GM19324 (cell line): ENCODE measurements around the gene SPATA13.
"Not testable (repeated sequence)": the region's sequence is repeated elsewhere in the genome, so short reads cannot be mapped to it uniquely, and the experiment has no call there.

Experiments
- ATAC-seq: cut with Tn5 transposase; IDR thresholded peaks from one replicate; pipeline ENCODE4 v1.9.1; 2021; ENCODE audit warnings: mild to moderate bottlenecking, moderate library complexity; ENCODE audit not compliant: unreplicated experiment, low FRiP score

SPATA13 gene

DNA sequence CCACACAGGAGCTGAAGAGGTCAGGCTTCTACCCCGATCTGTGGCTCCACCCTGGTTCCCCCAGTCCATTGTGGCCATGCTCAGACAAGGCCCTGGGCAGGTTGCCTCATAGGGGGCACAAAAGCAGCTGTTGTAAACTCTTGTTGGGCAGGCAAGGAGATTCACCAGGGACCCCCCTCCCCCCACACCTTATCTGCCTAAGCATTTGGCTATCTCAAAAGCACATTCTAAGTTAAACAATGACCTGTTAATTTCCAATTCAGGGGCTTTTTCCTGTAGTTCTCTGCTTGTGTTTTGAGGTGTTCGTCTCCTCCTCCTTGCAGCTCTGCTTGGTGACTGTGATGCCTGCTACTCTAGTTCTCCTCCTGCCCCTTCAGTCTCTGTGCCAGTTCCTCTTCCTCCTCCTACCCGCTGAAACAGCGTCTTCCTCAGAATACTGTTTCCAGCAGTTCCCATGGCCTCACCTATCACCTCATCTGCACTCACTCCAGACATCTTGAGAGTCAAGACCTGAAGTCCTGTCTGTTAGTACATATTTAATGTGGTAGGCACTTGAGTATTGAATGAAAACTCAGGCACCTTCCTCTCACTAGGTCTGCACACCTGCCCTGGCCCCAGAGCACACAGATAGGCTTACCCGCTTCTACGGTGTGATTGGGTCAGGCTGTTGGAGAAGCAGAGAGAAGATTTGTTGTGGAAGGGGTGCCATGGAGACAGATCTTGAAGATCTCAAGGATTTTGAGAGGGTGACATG lies 31.7 kb downstream of the SPATA13 start:
- no peak for ATAC-seq

DNA sequence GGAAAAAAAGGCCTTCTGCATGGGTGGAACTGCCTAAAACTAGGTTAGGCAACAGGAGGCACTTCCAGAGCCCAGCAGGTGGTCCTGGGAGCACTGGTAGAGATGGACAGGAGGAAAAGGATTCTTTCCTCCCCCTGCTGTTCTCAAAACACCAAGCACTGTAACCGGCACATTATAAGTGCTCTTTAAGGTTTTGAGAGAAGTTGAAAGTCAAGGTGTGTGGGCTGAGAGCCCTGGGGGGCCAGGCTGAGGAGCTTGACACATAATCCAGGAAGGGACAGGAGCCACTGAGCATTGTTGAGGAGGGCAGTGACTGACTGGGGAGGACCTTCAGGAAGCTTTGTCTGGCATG lies 32.3 kb downstream of the SPATA13 start:
- ATAC-seq, result no peak

DNA sequence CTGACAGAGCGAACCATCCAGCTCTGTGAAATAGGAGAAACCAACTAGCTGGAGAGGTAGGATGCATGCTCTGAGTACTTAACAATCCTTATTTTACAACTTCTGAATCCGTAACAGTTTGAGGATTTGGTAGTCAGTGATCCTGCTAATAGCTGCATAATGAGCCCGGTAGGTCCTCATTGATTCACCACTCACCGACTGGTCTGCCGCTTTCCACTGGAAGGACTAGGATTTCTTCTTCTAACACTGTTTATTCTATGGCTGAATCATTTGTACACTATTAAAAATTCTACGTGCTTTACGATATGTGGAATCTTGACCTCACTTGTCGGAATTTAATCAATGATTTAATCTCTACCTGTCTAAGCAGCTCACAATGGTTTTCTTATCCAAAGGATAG lies 33.9 kb downstream of the SPATA13 start:
- ATAC-seq, result no peak

DNA sequence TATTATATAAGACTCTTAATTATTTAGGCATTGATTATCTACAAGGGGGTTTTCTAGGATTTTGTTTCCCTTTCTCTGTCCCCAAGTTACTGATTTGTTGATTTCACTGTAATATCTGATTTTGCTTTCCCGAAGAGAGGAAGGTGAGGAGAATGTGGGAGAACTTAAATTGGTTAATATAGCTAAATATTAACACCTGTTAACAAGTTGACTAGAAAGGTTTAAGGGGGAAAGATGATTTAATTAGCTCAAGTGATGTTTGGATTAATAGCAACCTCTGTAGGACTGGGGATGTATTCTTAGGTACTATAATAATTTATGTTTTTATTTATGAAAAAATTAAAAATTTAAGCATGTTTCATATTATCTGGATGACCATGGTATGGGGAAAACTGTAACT lies 35.1 kb downstream of the SPATA13 start:
- no peak for ATAC-seq

DNA sequence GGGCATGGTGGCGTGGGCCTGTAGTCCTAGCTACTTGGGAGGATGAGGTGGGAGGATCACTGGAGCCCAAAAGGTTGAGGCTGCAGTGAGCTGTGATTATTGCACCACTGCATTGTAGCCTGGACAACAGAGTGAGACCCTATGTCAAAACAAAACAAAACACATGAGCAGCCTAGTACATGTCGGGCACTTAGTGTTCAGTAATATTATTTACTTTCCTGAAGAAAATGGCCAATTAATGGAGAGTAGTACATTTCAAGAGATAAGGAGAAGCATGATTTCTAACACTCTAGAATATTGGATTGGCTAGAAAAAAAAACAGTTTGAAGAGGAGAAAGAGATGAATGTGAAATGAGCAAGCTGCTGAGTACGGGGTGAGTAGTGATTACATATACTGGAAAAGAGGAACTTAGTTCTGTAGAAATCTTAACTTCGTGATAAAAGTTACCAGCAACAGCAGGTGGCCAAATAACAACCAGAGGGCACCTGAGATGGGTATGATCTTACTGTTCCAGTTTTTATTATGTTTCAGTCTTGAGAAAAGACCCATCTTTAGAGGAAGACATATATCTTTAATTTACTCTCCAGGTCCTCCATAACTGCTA lies 36.2 kb downstream of the SPATA13 start:
- ATAC-seq, result no peak

DNA sequence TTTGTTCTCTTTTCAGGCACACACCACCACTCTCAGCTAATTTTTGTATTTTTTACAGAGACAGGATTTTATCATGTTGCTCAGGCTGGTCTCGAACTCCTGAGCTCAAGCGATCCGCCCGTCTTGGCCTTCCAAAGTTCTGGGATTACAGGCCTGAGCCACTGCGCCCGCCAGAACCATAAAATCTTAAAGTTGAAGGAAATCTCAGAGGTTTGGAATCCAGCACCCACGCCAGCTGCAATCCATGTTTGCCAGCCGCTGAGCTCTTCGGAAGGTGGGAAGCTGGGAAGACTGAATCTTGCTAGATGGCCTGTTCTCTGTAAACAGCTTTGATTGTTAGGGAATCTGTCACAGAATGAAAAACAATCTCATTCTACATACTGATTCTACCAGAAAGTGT lies 38.5 kb downstream of the SPATA13 start:
- ATAC-seq, result no peak

DNA sequence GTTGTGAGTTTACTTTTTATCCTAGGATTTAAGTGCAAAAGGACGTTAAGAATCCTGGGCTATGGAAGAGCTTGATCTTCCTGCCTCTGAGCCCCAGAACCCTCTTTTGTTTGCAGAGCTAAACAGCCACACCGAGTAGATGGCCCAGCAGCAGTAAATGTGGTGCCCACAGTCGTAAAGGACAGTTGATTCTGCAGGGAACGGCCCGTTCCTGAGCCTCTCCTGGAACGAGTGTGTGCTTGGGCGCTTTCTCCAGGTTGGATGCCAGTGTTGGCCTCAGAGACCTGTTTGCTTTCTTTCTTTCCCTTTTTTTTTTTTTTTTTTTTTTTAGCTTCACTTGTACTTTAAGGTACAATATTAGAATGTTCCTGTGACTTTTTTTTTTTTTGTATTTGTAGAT lies 41.7 kb downstream of the SPATA13 start:
- no peak for ATAC-seq

DNA sequence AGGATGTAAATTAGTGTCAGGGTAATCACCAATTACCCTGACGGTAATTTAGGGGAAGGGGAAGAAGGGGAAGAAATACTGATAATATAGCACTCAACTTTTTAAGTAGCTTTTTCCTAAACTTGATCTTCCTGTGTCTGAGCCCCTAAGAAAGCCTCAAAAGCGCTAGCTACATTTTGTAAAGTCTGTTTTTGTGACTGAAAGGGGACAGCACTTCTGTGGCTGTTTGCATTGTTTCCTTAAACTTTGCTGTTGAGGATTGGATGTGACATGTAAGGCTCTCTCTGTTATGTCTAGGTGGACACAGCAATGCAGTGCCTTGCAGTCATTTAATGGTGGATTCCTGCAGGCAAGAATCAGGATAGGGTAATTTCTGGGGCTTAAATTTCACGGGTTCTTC lies 42.8 kb downstream of the SPATA13 start:
- ATAC-seq, result no peak

DNA sequence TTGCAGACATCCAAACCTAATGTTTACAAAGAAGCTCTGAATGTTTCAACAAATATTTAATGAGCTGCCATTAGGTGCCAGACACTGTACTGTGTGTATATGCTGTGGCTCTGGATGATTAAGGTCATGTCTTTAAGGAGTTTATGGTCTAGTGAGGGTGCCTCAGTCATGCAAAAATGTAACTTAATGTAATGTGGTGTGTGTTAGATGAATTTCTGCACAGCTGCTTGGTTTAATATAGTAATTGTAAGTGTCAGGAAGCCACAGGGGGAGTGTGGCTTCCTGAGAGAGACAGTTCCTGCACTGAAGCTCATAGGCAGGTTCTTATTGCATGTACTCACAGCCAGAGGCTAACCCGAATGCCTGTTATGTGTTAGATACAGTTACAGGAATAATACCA lies 43.3 kb downstream of the SPATA13 start:
- peak; percentile 75 for ATAC-seq

DNA sequence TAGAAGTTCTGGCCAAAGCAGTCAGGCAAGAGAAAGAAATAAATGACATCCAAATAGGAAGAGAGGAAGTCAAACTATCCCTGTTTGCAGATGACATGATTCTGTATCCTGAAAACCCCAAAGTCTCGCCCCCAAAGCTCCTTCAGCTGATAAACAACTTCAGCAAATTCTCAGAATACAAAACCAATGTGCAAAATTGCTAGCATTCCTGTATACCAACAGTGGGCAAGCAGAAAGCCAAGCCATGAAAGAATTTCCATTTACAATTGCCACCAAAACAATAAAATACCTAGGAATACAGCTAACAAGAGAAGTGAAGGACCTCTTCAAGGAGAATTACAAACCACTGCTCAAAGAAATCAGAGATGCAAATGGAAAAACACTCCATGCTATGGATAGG lies 44.6 kb downstream of the SPATA13 start:
- ATAC-seq, result not testable (repeated sequence)

DNA sequence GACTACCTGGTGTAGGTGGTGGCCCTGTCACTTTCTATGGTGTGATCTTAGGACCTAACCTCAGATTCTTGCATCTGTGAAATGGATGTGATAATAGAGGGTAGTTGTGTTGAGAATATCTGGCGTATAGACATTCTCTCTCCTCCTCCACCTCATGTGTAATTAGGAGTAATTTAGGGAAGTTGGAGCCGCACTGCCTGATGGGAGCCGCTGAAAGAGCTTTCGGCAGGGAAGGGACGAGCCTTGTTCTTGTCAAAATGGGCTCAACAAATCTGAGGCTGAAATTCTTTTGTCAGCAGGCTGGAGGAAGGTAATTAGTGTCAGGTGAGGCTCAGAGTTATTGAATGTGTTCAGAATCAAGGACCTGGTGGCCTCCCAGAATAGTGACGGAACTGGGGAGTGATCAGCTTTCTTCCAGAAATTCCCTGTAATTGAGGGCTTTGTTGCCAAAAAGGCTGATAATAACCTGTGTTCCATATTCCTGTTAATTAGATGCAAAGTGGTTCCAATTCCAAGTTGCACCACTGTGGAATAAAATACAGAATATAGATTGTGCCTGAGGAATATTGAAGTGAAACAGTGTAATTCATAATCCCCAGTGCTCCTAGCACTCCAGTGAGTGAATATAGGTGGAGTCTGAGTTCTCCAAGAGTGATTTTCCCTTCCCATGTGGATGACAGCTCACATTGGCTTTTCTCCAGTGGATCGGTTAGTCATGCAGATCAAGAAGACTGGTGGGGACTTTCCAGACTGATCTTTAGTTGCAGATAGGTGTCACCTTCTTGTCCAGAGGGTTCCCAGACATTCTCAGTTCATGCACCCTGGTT lies 47.5 kb downstream of the SPATA13 start:
- no peak for ATAC-seq

DNA sequence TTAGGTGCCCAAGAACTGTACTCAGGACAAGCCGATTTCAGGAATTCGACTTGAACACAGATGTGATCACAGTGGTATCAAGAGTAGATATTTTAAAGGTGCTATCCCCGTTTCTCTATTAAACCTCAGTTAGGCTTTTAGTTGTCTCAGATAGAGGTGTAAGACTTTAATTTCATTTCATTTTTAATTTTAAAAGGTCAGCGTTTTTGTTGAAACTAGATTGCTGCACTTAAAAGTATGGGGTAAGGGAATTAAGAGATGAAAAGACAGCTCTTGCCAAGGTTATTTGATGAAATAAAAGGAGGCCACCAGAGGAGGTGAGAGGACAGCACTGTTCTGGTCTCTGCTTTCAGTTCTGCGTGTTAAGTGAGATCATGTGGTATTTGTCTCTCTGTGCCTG lies 48.6 kb downstream of the SPATA13 start:
- no peak for ATAC-seq

DNA sequence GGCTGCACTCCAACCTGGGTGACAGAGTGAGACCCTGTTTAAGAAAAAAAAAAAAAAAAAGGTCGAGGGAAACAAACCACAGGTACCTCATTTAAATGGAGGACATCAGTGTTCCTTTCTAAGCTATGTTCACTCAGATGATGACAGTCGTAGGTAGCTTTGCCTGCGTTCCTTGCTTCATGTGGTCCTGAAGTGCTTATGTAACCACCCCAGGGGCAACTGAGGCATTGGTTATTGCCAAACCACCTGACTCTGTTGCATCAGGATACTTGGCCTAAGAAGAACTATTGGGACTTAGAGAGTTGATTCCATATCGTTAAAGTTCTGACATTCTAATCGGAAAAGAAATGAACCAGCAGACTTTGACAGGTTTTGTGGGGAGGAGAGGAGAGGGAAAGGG lies 51.7 kb downstream of the SPATA13 start:
- ATAC-seq, result no peak

DNA sequence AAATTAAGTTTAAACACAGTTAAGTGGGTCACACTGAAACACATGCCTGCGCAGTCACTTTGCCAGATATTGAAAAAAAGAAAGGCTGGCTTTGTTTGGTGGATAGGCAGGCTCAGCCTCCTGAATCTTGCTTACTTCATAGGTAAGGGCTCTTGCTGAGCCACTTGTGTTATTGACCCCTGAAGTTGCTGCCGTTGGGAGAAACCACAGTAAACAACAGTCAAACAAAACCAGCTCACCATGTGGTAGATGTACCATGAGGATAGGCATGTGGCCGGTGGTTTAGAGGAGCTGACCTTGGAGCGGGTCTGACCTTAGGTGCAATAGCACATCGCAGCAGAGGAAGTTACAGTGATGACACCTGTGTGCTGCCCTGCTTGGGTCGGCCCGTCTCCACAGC lies 52.2 kb downstream of the SPATA13 start:
- ATAC-seq, result no peak

DNA sequence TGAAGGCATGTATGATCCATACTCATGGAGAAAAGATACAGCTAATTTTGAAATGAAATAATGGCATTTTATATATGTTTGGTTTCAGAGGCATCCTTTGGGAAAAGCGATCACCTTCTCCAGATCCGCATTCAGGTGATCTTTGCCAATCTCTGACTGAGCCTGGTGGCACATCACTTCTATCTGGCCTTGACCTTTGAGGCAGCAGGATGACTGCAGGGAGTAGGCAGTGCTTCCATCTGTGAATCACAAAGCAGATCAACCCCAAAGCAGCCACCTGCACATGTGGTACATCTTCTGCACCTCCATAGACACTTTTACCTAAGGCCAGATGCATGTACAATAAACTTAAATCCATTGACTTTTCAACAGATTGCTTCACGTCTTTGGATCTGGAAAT lies 53.4 kb downstream of the SPATA13 start:
- ATAC-seq, result no peak

DNA sequence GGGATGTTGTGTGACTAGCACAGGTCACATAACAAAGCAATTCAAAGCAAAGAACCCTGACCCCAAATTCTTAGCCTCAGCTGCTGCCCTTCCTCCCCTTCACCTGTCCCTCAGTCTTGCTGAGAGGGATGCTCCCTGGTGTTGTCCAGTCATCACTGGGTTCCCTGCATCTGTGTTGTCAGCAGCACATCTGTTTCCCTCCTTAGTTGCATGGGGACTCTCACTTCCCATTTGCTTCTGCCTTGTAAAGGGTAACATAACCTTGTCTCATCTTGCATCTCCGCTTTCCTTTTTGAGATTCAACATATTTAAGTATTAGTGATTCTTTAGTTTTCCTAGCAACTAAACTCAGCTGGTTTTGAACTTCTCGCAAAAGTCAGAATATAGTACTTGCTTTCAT lies 54.0 kb downstream of the SPATA13 start:
- ATAC-seq, result peak; percentile 41

DNA sequence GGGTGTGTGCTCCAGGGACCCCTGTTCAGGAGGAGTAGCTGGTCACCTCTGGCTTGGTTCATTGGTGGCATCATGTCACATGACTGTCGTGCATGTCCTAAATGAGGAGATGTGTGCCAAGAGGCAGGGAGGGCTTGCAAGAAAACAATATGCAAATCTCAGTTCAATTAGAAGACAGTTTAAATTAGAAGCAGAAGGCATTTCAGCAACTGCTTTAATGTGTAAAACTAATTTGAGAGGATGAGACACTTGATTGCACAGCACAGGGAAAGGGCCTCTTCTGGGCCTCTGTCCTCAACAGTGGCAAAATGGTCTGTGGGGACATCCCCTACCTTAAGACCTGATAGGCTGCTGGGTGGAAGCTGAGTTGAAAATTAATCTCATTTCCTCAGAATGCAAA lies 54.6 kb downstream of the SPATA13 start:
- peak; percentile 64 for ATAC-seq

DNA sequence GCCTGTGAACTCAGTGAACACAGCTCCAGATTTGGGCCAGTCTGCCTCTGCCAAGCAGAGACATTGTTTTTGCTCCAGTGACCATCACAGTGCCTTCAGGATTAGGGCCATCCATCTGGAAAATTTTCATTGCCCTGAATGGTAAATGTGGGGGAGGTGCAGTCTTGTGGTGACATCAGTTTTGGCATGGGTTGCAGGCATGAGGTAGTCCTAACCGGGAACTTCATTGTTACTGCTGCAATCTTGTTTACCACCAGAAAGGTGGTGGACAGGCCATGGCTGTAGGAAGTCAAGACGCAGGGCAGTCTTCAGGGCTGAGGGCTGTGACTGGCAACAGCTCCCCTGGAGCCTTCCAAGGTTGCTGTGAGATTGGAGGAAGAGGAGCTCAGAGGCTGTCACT lies 55.2 kb downstream of the SPATA13 start:
- ATAC-seq, result no peak

DNA sequence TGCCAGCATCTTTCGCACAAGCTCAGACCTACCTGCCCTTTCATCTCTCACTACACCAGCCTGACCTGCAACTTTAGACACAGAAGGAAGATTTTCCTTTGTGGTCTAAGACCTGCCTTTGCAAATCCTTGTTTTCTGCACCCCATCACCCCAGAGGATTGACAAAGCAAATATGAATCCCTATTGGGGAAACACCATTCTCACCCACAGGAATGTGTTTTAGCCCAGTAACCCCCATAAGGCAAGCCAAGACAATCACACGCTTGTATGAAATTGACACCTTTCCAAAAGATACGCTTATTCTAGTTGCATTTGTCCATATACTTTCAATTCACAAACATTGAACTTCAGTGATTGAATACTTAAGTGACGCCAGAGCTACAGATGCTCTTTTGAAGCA lies 55.7 kb downstream of the SPATA13 start:
- no peak for ATAC-seq

DNA sequence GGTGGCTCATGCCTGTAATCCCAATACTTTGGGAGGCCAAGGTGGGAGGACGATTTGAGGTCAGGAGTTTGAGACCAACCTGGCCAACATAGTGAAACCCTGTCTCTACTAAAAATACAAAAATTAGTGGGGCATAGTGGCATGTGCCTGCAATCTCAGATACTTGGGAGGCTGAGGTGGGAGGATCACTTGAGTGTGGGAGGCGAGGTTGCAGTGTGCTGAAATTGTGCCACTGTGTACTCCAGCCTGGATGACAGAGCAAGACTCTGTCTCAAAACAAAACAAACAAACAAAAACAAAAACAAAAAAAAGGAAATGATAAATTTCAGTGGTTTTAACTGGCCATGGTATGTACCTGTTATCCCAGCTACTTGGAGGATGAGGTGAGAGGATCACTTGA lies 56.3 kb downstream of the SPATA13 start:
- ATAC-seq, result not testable (repeated sequence)

DNA sequence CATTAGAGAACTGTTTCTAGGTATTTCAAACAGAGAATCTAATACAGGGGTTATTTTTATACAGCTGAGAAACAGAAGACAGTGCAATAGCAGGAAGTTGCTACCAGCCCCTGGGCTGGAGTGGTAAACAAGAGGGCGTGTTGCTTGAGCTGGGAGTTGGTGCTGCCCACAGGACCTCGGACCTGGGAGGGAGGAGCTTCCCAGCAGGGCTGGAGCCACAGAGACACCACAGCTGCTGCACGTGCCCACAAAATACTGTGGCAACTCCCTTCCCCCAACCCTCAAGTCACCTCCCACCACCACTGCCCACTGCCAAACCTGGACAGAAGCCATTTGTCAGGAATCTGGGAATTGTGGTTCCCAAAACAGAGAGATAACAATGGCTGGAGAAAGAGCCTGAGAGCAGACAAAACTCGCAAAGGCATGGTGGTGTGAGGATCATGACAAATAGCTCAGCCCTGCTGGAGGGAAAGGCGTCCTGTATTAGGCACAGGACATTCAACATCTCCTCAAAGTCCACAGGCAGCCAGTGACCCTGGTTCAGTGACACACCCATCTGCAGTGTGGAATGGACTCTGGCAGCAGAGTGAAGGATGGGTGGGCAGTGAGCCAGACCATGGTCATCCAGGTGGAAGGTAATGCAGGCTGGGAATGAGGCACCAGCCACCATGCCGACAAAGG lies 57.2 kb downstream of the SPATA13 start:
- ATAC-seq, result peak; percentile 40
